ENCODE results near the gene MBNL2. TPM values are rescaled to one million over a fixed set of nuclear protein-coding genes. Genes with fewer than 3 reads are reported as not detected.

MBNL2 gene
- total and polyA plus RNA-seq, 5 donors from 2014 or later = 15.6 to 37.2 (median 17.6) TPM

DNA sequence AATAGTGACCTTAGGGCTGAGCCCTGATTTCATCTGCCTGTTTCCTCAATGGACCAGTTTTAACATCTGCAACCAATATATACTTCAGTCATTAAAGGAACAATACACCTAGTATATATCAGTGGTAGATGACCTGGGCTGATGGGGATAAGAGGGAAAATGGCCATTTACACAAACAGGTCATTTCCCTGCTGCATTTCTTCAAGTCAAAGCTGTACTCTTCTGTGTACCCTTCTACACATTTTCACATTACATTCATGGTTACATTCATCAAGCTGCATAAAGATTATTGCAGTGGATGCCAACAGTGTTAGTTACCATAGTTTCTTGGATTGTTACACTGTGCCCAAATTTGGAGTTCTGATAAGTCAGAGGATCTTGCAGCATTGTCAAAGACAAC, 130.7 kb downstream of the MBNL2 start:
- H3K4me1 Mint-ChIP-seq = peaks cover 0 to 5% (median 0%) of the 10 kb centered on the region in 4 donors
- Histone ChIP-seq H3K27me3 (ENCODE audit: control insufficient read depth, insufficient read depth, low read length) (no peaks in the 10 kb centered on the region), H3K27ac (ENCODE audit: insufficient read depth, low read length, poor library complexity, severe bottlenecking) (no peak overlapping the region), H3K4me3 (ENCODE audit: low read depth, low read length) (no peak overlapping the region), H3K9me3 (ENCODE audit: control insufficient read depth in 2 of 2, low read length in 2 of 2) (no peaks in the 10 kb centered on the region), H3K4me1 (ENCODE audit: control insufficient read depth, insufficient read depth, low read length, poor library complexity, severe bottlenecking) (no peaks in the 10 kb centered on the region), H3K36me3 (ENCODE audit: control insufficient read depth, insufficient read depth, low read length) (peaks cover 52% of the 10 kb centered on the region)
- H3K9me3 Mint-ChIP-seq = no peaks in the 10 kb centered on the region
- DNase-seq (no peak), ATAC-seq (ENCODE audit: low read depth in 2 of 2) (no peak)
- H3K4me3 Mint-ChIP-seq = no peak overlapping the region
- H3K36me3 Mint-ChIP-seq = peaks cover 42% of the 10 kb centered on the region
- H3K27ac Mint-ChIP-seq = no peak overlapping the region
- H3K27me3 Mint-ChIP-seq = no peaks in the 10 kb centered on the region

DNA sequence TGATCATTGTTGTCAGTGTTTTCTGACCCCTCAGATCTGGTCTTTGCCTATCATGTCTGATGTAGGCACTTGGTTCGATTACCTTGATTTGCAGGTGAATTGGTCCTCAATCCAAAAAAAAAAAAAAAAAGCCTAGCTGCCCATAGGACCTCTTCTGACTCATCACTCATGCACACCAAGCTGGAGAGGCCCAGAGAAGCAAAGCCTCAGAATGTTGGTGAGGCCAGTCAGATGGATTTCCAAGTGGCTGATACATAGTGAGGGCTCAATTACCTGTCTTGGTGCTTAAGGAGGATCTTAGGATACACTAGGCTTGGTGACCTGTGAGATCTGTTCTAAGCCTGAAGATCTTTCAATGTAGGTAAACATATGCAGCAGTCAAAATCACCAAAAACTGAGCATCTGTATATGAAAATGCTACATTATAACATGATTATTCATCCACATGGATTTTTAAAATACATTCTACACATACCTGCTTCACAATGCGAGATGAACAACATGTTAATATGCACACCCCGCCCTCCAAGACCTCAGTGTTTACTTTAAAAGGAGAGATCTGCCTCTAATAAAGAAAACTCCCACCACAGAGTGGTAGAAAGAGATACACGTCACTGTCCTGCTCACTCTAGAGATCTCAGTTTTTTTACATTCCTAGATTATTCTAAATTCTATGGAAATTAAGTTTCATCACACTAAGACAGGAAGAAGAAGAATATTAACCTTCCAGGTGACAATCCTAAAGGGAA, 132.0 kb downstream of the MBNL2 start:
- peak overlapping the region in 2 of 3 donors; percentile 69 to 71 for H3K27ac Mint-ChIP-seq
- peaks cover 42% of the 10 kb centered on the region for H3K36me3 Mint-ChIP-seq
- H3K9me3 ChIP-seq (ENCODE audit: control insufficient read depth in 2 of 2, low read length in 2 of 2) = no peaks in the 10 kb centered on the region
- no peaks in the 10 kb centered on the region for H3K4me1 ChIP-seq (ENCODE audit: control insufficient read depth, insufficient read depth, low read length, poor library complexity, severe bottlenecking)
- no peaks in the 10 kb centered on the region for H3K27me3 ChIP-seq (ENCODE audit: control insufficient read depth, insufficient read depth, low read length)
- ATAC-seq (ENCODE audit: low read depth in 2 of 2) = no peak
- no peak overlapping the region for H3K27ac ChIP-seq (ENCODE audit: insufficient read depth, low read length, poor library complexity, severe bottlenecking)
- peaks cover 0 to 5% (median under 1%) of the 10 kb centered on the region in 4 donors for H3K4me1 Mint-ChIP-seq
- no peak overlapping the region for H3K4me3 Mint-ChIP-seq
- no peaks in the 10 kb centered on the region for H3K27me3 Mint-ChIP-seq
- DNase-seq = no peak
- peaks cover 48% of the 10 kb centered on the region for H3K36me3 ChIP-seq (ENCODE audit: control insufficient read depth, insufficient read depth, low read length)
- no peak overlapping the region for H3K4me3 ChIP-seq (ENCODE audit: low read depth, low read length)
- no peaks in the 10 kb centered on the region for H3K9me3 Mint-ChIP-seq

DNA sequence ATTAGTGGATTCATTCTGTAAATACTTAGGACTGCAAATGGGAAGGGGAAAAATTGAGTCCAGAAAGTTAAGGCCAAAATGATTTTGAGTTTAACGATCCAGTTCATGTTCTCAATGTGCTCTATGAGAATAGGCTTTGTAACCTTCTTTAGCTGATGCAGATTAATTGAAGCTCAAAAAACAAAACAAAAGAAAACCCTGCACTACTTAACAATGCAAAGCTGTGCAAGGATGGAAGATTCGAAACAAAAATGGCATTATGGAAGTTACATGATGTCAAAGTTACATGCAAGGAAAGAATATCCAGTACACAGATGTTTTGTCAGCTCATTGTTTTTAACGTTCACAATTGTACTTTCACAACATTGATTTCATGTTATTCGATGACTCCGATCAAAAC, 132.7 kb downstream of the MBNL2 start:
- peak overlapping the region in 1 of 3 donors; percentile 71 for H3K27ac Mint-ChIP-seq
- H3K36me3 Mint-ChIP-seq = peaks cover 35% of the 10 kb centered on the region
- H3K27ac ChIP-seq (ENCODE audit: insufficient read depth, low read length, poor library complexity, severe bottlenecking) = no peak overlapping the region
- no peaks in the 10 kb centered on the region for H3K4me1 ChIP-seq (ENCODE audit: control insufficient read depth, insufficient read depth, low read length, poor library complexity, severe bottlenecking)
- H3K27me3 ChIP-seq (ENCODE audit: control insufficient read depth, insufficient read depth, low read length) = no peaks in the 10 kb centered on the region
- H3K4me1 Mint-ChIP-seq = peaks cover 0 to 11% (median 4%) of the 10 kb centered on the region in 4 donors
- peaks cover 41% of the 10 kb centered on the region for H3K36me3 ChIP-seq (ENCODE audit: control insufficient read depth, insufficient read depth, low read length)
- no peaks in the 10 kb centered on the region for H3K9me3 ChIP-seq (ENCODE audit: control insufficient read depth in 2 of 2, low read length in 2 of 2)
- DNase-seq (no peak), ATAC-seq (ENCODE audit: low read depth in 2 of 2) (no peak)
- no peak overlapping the region for H3K4me3 ChIP-seq (ENCODE audit: low read depth, low read length)
- H3K9me3 Mint-ChIP-seq = no peaks in the 10 kb centered on the region
- no peak overlapping the region for H3K4me3 Mint-ChIP-seq
- H3K27me3 Mint-ChIP-seq = no peaks in the 10 kb centered on the region

DNA sequence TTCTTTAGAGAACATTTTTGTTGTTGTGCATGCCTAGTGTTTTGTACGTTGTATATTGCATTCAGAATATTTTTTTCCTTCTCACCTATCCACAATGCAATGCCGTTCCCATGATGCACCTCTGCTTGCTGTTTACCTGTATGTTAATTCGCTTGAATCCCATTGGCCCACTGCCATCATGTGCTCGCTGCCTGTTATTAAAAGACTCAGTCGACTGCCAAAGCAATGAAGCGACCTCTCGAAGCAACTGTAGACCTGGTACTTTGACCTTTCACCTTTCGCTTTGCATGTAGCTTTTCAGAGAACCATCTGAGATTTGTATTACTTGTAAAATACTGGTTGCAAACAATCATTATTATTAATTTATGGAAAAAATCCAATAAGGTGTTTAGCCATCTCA, 134.5 kb downstream of the MBNL2 start:
- Histone ChIP-seq H3K27ac (ENCODE audit: insufficient read depth, low read length, poor library complexity, severe bottlenecking) (no peak overlapping the region), H3K9me3 (ENCODE audit: control insufficient read depth in 2 of 2, low read length in 2 of 2) (no peaks in the 10 kb centered on the region), H3K27me3 (ENCODE audit: control insufficient read depth, insufficient read depth, low read length) (no peaks in the 10 kb centered on the region), H3K36me3 (ENCODE audit: control insufficient read depth, insufficient read depth, low read length) (peaks cover 36% of the 10 kb centered on the region), H3K4me1 (ENCODE audit: control insufficient read depth, insufficient read depth, low read length, poor library complexity, severe bottlenecking) (no peaks in the 10 kb centered on the region), H3K4me3 (ENCODE audit: low read depth, low read length) (no peak overlapping the region)
- H3K4me1 Mint-ChIP-seq = peaks cover 0 to 16% (median 4%) of the 10 kb centered on the region in 4 donors
- no peak overlapping the region for H3K27ac Mint-ChIP-seq
- no peak for DNase-seq
- H3K4me3 Mint-ChIP-seq = no peak overlapping the region
- H3K27me3 Mint-ChIP-seq = no peaks in the 10 kb centered on the region
- no peak for ATAC-seq (ENCODE audit: low read depth in 2 of 2)
- H3K36me3 Mint-ChIP-seq = peaks cover 27% of the 10 kb centered on the region
- no peaks in the 10 kb centered on the region for H3K9me3 Mint-ChIP-seq

DNA sequence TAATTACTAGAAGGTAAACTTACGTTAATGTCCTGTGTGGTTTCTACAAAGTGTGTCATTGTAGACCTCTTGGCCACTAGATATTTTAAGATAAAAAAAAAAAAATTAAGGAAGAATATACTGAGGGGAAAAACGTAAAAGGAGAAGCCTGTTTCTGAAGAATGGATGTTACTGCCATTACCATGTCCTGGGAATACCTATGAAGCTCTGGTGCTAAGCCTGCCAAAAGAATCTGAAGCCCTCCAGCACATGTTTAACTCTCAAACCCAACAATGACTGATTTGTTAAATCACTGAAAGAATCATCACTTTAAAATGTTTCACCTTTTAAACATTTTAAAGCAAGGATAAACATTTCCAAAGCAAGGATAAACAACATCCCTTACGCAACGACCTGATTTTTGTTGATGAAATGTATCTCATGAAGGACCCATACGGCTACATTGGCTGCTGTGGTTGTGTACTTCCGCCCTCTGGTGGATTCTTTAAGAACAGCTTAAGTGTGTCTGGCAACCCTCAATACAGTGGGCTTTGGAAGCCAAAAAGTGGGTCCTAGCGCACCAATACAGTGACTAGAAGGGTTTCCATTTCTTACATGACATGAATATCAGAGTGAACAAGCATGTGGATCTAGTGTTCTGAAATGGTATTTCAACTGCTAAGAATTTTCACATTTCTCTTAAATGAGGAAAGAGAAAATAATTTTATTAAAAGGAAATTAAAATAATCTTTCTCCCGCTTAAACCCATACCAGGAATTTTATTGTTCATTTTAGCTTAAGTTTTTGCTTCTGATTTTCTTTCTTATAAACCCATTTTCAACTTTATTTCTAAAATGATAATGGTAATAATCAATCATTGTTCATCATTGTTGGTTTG, 137.3 kb downstream of the MBNL2 start:
- no peaks in the 10 kb centered on the region for H3K4me1 ChIP-seq (ENCODE audit: control insufficient read depth, insufficient read depth, low read length, poor library complexity, severe bottlenecking)
- ATAC-seq (ENCODE audit: low read depth in 2 of 2) (peak; percentile 85), DNase-seq (peak; percentile 26 to 70 (median 63))
- H3K27me3 ChIP-seq (ENCODE audit: control insufficient read depth, insufficient read depth, low read length) = no peaks in the 10 kb centered on the region
- H3K9me3 ChIP-seq (ENCODE audit: control insufficient read depth in 2 of 2, low read length in 2 of 2) = no peaks in the 10 kb centered on the region
- no peak overlapping the region for H3K4me3 Mint-ChIP-seq
- peaks cover 2 to 16% (median 5%) of the 10 kb centered on the region in 4 donors for H3K4me1 Mint-ChIP-seq
- no peak overlapping the region for H3K27ac Mint-ChIP-seq
- no peak overlapping the region for H3K27ac ChIP-seq (ENCODE audit: insufficient read depth, low read length, poor library complexity, severe bottlenecking)
- peaks cover 22% of the 10 kb centered on the region for H3K36me3 ChIP-seq (ENCODE audit: control insufficient read depth, insufficient read depth, low read length)
- peaks cover 0 to 1% (median 0%) of the 10 kb centered on the region in 7 donors for H3K9me3 Mint-ChIP-seq
- no peaks in the 10 kb centered on the region for H3K27me3 Mint-ChIP-seq
- no peak overlapping the region for H3K4me3 ChIP-seq (ENCODE audit: low read depth, low read length)
- peaks cover 39% of the 10 kb centered on the region for H3K36me3 Mint-ChIP-seq

DNA sequence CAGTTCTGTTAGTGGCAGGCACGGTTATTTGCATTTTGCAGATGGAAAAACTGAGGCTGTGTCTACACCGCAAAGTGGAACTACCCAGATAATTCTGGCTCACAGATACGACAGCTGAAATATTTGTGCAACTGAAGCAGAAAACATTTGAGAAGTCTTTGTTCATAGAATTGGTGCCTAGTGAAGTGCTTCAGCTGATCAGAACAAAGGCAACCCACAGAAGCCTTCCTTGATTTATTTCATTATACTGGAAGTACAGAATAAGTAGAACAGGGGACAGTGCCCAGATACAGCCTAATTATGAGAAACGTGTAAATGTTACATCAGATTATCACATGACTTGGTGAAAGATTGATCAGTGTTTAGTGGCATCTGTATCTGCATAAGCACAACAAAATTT, 138.5 kb downstream of the MBNL2 start:
- Mint-ChIP-seq H3K4me1 (peaks cover 2 to 16% (median 5%) of the 10 kb centered on the region in 4 donors), H3K9me3 (peaks cover 0 to 1% (median 0%) of the 10 kb centered on the region in 7 donors), H3K4me3 (no peak overlapping the region), H3K36me3 (peaks cover 44% of the 10 kb centered on the region), H3K27ac (peak overlapping the region in 1 of 3 donors; percentile 11), H3K27me3 (no peaks in the 10 kb centered on the region)
- DNase-seq (no peak), ATAC-seq (ENCODE audit: low read depth in 2 of 2) (no peak)
- H3K27me3 ChIP-seq (ENCODE audit: control insufficient read depth, insufficient read depth, low read length) = no peaks in the 10 kb centered on the region
- H3K9me3 ChIP-seq (ENCODE audit: control insufficient read depth in 2 of 2, low read length in 2 of 2) = no peaks in the 10 kb centered on the region
- no peak overlapping the region for H3K4me3 ChIP-seq (ENCODE audit: low read depth, low read length)
- no peaks in the 10 kb centered on the region for H3K4me1 ChIP-seq (ENCODE audit: control insufficient read depth, insufficient read depth, low read length, poor library complexity, severe bottlenecking)
- peaks cover 28% of the 10 kb centered on the region for H3K36me3 ChIP-seq (ENCODE audit: control insufficient read depth, insufficient read depth, low read length)
- H3K27ac ChIP-seq (ENCODE audit: insufficient read depth, low read length, poor library complexity, severe bottlenecking) = no peak overlapping the region

DNA sequence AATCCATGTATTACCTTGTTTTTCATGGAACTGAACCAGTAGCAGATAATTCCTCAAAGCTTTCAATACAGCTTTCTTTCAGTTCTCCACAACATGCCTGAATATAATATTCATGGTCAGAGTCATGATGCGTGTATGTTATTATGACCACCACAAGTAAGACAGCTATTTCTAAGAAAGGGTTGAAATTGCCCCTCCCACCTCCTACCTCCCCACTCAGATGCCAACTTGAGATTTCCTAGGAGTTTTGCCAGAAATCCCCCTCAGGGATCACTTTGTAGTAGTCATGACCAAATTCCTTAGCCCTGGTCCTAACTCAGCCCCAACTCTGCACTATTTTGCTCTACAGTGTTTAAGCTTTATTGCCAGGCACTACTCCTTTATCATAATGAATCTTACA, 141.9 kb downstream of the MBNL2 start:
- H3K27ac ChIP-seq (ENCODE audit: insufficient read depth, low read length, poor library complexity, severe bottlenecking) = no peak overlapping the region
- ATAC-seq (ENCODE audit: low read depth in 2 of 2) (no peak), DNase-seq (no peak)
- H3K36me3 ChIP-seq (ENCODE audit: control insufficient read depth, insufficient read depth, low read length) = peaks cover 28% of the 10 kb centered on the region
- H3K27me3 ChIP-seq (ENCODE audit: control insufficient read depth, insufficient read depth, low read length) = no peaks in the 10 kb centered on the region
- Mint-ChIP-seq H3K27me3 (no peaks in the 10 kb centered on the region), H3K4me1 (peaks cover 11 to 15% (median 14%) of the 10 kb centered on the region in 4 donors), H3K36me3 (peaks cover 54% of the 10 kb centered on the region), H3K4me3 (no peak overlapping the region), H3K27ac (no peak overlapping the region), H3K9me3 (peaks cover 0 to 1% (median 0%) of the 10 kb centered on the region in 7 donors)
- no peaks in the 10 kb centered on the region for H3K9me3 ChIP-seq (ENCODE audit: control insufficient read depth in 2 of 2, low read length in 2 of 2)
- H3K4me1 ChIP-seq (ENCODE audit: control insufficient read depth, insufficient read depth, low read length, poor library complexity, severe bottlenecking) = peaks cover 3% of the 10 kb centered on the region
- no peak overlapping the region for H3K4me3 ChIP-seq (ENCODE audit: low read depth, low read length)
